Measurements from ENCODE around the gene C3orf62.

DNA sequence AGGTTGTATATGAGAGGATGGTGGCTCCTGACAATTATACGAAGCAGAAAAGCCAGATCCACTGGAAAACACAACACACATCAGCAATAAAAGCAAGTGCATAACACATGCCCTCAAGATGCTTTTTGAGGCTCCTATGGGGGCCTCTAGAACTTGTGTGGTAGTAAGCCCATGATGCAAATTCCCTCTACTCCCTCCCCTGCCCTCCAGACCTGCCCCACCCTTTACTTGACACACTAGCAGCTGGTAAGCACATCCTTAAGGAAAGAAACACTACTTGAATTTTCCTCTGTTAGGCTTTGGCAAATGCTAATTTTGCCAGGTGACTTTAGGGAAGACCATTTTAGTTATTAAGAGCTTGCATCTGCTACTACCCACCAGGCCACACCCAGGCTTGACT lies 33.6 kb upstream of the C3orf62 start:
- TF ChIP-seq EZH2phosphoT487 (IDR thresholded peaks at IDR 0.05; ENCODE audit: low read depth) = no peak
- TF ChIP-seq, protein P1, sequence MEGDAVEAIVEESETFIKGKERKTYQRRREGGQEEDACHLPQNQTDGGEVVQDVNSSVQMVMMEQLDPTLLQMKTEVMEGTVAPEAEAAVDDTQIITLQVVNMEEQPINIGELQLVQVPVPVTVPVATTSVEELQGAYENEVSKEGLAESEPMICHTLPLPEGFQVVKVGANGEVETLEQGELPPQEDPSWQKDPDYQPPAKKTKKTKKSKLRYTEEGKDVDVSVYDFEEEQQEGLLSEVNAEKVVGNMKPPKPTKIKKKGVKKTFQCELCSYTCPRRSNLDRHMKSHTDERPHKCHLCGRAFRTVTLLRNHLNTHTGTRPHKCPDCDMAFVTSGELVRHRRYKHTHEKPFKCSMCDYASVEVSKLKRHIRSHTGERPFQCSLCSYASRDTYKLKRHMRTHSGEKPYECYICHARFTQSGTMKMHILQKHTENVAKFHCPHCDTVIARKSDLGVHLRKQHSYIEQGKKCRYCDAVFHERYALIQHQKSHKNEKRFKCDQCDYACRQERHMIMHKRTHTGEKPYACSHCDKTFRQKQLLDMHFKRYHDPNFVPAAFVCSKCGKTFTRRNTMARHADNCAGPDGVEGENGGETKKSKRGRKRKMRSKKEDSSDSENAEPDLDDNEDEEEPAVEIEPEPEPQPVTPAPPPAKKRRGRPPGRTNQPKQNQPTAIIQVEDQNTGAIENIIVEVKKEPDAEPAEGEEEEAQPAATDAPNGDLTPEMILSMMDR (IDR thresholded peaks at IDR 0.05; ENCODE audit: low read depth, low read length) = no peak

Data from OCI-LY3 (cell line).